Measurements from ENCODE around the gene LAMA3.

GRCh38 chr18:23716516-23716915, 27.3 kb downstream of the LAMA3 start:
- TF ChIP-seq, protein P1, sequence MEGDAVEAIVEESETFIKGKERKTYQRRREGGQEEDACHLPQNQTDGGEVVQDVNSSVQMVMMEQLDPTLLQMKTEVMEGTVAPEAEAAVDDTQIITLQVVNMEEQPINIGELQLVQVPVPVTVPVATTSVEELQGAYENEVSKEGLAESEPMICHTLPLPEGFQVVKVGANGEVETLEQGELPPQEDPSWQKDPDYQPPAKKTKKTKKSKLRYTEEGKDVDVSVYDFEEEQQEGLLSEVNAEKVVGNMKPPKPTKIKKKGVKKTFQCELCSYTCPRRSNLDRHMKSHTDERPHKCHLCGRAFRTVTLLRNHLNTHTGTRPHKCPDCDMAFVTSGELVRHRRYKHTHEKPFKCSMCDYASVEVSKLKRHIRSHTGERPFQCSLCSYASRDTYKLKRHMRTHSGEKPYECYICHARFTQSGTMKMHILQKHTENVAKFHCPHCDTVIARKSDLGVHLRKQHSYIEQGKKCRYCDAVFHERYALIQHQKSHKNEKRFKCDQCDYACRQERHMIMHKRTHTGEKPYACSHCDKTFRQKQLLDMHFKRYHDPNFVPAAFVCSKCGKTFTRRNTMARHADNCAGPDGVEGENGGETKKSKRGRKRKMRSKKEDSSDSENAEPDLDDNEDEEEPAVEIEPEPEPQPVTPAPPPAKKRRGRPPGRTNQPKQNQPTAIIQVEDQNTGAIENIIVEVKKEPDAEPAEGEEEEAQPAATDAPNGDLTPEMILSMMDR (IDR thresholded peaks at IDR 0.05), result no peak
- no peak for TF ChIP-seq POLR2A (IDR thresholded peaks at IDR 0.05)

All from Peyer's patch (tissue), 4 donors.